ENCODE data around the gene LCN2. TPM values are rescaled to one million over a fixed set of nuclear protein-coding genes. Genes with fewer than 3 reads are reported as not detected.

LCN2 gene
- total and polyA plus RNA-seq, 9 of the 15 experiments (the other 6 are each of a cell fraction or from before 2014, with no cell fraction given): 0.10 to 1.2 (median 0.44) TPM; not detected in 1

- no peaks in the 10 kb centered on the region for H3K9me1 ChIP-seq (ENCODE audit: control insufficient read depth, insufficient read depth, low read length)
- no TSS peak for BruUV-seq (replicated peaks)
- intact Hi-C loops (cut with micrococcal nuclease): no loop called here
- no peaks in the 10 kb centered on the region for H3K79me2 ChIP-seq (ENCODE audit: control insufficient read depth, insufficient read depth, low read length)
- peak overlapping the region; percentile 51; the same call in 1 of the 2 replicates for H2AFZ ChIP-seq (ENCODE audit: low read depth, low read length)
- H3K36me3 ChIP-seq (ENCODE audit: control insufficient read depth, insufficient read depth, low read length): no peaks in the 10 kb centered on the region
- H3K27ac ChIP-seq (ENCODE audit: extremely low read depth, low read depth, low read length): no peak overlapping the region
- H3K27me3 ChIP-seq (ENCODE audit: control insufficient read depth in 2 of 2, insufficient read depth in 2 of 2, low read length in 2 of 2): no peaks in the 10 kb centered on the region
- no peaks in the 10 kb centered on the region for H3K9me3 ChIP-seq (replicated peaks; ENCODE audit: control insufficient read depth, insufficient read depth, low read depth, low read length)
- no peaks in the 10 kb centered on the region for H4K20me1 ChIP-seq (replicated peaks; ENCODE audit: control insufficient read depth, insufficient read depth, low read length)
- no peak overlapping the region for H3K4me3 ChIP-seq
- H3K4me2 ChIP-seq (ENCODE audit: insufficient read depth, low read length): no peak overlapping the region
- ChIA-PET POLR2A (interaction anchor here (0.6 to 1.3 kb wide), 3 partner anchors 15 to 111 kb away, joined by 3 read pairs; no protein-coding TSS in a partner anchor), CTCF (ENCODE audit: low intra/inter-chr PET ratio) (no interaction called here)
- in situ Hi-C loops (cut with MboI): no loop called here
- FAIRE-seq (no peak), ATAC-seq (no peak), DNase-seq (ENCODE audit: extremely low read depth in 1 of 4, low spot score in 3 of 4) (no peak)
- peaks cover 25 to 47% of the 10 kb centered on the region in 2 experiments for H3K4me1 ChIP-seq (replicated peaks in 1 of 2; ENCODE audit: control insufficient read depth in 2 of 2, insufficient read depth in 2 of 2, low read length in 2 of 2)
- H3K9ac ChIP-seq (ENCODE audit: insufficient read depth in 1 of 2, low read depth in 2 of 2, low read length in 2 of 2): no peak overlapping the region
- 87% methylated on average over 3 of the region's 3 CpGs for WGBS (ENCODE audit: insufficient coverage, low coverage, missing lambda C conversion rate)
- TF ChIP-seq ZNF507 (tag; conservative IDR thresholded peaks at IDR 0.05) (no peak), U2AF2 (optimal IDR thresholded peaks at IDR 0.05; ENCODE audit: low read depth, low read length) (no peak), ZSCAN32 (CRISPR knock-in tag; IDR thresholded peaks at IDR 0.05) (no peak), MYC (IDR thresholded peaks at IDR 0.05; ENCODE audit: low read depth, low read length) (no peak), MYC (CRISPR knock-in tag; IDR thresholded peaks at IDR 0.05; ENCODE audit: borderline replicate concordance, low read depth) (no peak), SUPT5H (IDR thresholded peaks at IDR 0.05) (no peak), FOXP1 (CRISPR knock-in tag; IDR thresholded peaks at IDR 0.05) (no peak), BRD4 (IDR thresholded peaks at IDR 0.05) (no peak), WHSC1 (IDR thresholded peaks at IDR 0.05; ENCODE audit: low read length) (no peak), GATA2 (CRISPR knock-in tag; IDR thresholded peaks at IDR 0.05) (no peak), RBM34 (IDR thresholded peaks at IDR 0.05; ENCODE audit: borderline replicate concordance, insufficient read depth, low read length) (no peak), SNAPC5 (CRISPR knock-in tag; IDR thresholded peaks at IDR 0.05) (no peak)
- TF ChIP-seq, protein P1, sequence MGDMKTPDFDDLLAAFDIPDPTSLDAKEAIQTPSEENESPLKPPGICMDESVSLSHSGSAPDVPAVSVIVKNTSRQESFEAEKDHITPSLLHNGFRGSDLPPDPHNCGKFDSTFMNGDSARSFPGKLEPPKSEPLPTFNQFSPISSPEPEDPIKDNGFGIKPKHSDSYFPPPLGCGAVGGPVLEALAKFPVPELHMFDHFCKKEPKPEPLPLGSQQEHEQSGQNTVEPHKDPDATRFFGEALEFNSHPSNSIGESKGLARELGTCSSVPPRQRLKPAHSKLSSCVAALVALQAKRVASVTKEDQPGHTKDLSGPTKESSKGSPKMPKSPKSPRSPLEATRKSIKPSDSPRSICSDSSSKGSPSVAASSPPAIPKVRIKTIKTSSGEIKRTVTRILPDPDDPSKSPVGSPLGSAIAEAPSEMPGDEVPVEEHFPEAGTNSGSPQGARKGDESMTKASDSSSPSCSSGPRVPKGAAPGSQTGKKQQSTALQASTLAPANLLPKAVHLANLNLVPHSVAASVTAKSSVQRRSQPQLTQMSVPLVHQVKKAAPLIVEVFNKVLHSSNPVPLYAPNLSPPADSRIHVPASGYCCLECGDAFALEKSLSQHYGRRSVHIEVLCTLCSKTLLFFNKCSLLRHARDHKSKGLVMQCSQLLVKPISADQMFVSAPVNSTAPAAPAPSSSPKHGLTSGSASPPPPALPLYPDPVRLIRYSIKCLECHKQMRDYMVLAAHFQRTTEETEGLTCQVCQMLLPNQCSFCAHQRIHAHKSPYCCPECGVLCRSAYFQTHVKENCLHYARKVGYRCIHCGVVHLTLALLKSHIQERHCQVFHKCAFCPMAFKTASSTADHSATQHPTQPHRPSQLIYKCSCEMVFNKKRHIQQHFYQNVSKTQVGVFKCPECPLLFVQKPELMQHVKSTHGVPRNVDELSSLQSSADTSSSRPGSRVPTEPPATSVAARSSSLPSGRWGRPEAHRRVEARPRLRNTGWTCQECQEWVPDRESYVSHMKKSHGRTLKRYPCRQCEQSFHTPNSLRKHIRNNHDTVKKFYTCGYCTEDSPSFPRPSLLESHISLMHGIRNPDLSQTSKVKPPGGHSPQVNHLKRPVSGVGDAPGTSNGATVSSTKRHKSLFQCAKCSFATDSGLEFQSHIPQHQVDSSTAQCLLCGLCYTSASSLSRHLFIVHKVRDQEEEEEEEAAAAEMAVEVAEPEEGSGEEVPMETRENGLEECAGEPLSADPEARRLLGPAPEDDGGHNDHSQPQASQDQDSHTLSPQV (IDR thresholded peaks at IDR 0.05): no peak
- TF ChIP-seq, protein P2, sequence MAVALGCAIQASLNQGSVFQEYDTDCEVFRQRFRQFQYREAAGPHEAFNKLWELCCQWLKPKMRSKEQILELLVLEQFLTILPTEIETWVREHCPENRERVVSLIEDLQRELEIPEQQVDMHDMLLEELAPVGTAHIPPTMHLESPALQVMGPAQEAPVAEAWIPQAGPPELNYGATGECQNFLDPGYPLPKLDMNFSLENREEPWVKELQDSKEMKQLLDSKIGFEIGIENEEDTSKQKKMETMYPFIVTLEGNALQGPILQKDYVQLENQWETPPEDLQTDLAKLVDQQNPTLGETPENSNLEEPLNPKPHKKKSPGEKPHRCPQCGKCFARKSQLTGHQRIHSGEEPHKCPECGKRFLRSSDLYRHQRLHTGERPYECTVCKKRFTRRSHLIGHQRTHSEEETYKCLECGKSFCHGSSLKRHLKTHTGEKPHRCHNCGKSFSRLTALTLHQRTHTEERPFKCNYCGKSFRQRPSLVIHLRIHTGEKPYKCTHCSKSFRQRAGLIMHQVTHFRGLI (CRISPR knock-in tag; IDR thresholded peaks at IDR 0.05): no peak
- TF ChIP-seq, protein P3, sequence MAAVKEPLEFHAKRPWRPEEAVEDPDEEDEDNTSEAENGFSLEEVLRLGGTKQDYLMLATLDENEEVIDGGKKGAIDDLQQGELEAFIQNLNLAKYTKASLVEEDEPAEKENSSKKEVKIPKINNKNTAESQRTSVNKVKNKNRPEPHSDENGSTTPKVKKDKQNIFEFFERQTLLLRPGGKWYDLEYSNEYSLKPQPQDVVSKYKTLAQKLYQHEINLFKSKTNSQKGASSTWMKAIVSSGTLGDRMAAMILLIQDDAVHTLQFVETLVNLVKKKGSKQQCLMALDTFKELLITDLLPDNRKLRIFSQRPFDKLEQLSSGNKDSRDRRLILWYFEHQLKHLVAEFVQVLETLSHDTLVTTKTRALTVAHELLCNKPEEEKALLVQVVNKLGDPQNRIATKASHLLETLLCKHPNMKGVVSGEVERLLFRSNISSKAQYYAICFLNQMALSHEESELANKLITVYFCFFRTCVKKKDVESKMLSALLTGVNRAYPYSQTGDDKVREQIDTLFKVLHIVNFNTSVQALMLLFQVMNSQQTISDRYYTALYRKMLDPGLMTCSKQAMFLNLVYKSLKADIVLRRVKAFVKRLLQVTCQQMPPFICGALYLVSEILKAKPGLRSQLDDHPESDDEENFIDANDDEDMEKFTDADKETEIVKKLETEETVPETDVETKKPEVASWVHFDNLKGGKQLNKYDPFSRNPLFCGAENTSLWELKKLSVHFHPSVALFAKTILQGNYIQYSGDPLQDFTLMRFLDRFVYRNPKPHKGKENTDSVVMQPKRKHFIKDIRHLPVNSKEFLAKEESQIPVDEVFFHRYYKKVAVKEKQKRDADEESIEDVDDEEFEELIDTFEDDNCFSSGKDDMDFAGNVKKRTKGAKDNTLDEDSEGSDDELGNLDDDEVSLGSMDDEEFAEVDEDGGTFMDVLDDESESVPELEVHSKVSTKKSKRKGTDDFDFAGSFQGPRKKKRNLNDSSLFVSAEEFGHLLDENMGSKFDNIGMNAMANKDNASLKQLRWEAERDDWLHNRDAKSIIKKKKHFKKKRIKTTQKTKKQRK (IDR thresholded peaks at IDR 0.05; ENCODE audit: borderline replicate concordance, low read depth, low read length): no peak
Observed at GRCh38 chr9:128141604-128142003, 7.6 kb upstream of the LCN2 start.
